Loucy (cell line): ENCODE measurements around the gene DEFB128.

Experiments
- CTCF ChIP-seq: fragments of 200-600 bp; sonication (generic); conservative IDR thresholded peaks from 2 replicates; pipeline ENCODE4 v1.5.1; 2014; ENCODE audit warnings: mild to moderate bottlenecking, antibody characterized with exemption, low read length
- EZH2phosphoT487 ChIP-seq: fragments of 200-600 bp; IDR thresholded peaks from 2 replicates; pipeline ENCODE4 v1.6.1; 2018; ENCODE audit warnings: antibody characterized with exemption, mild to moderate bottlenecking, moderate library complexity, borderline replicate concordance

GRCh38 chr20:145877-146276 is 43.6 kb downstream of the DEFB128 start:
- TF ChIP-seq CTCF (no peak), EZH2phosphoT487 (no peak)
